Measurements from ENCODE around the gene APP.
"Not testable (repeated sequence)": the region's sequence is repeated elsewhere in the genome, so short reads cannot be mapped to it uniquely, and the experiment has no call there.

The APP gene

GRCh38 chr21:26162081-26162480 is 8.5 kb downstream of the APP start:
- no peak for DNase-seq

GRCh38 chr21:26159869-26160268 is 10.7 kb downstream of the APP start:
- DNase-seq = no peak

GRCh38 chr21:26157801-26158200 is 12.8 kb downstream of the APP start:
- no peak for DNase-seq

GRCh38 chr21:26154753-26155152 is 15.8 kb downstream of the APP start:
- no peak for DNase-seq

- DNase-seq = no peak
Observed at GRCh38 chr21:26153758-26154157, 16.8 kb downstream of the APP start.

GRCh38 chr21:26148840-26149354 is 21.7 kb downstream of the APP start:
- no peak for DNase-seq

GRCh38 chr21:26148071-26148839 is 22.3 kb downstream of the APP start:
- DNase-seq = no peak

GRCh38 chr21:26147535-26147934 is 23.0 kb downstream of the APP start:
- DNase-seq = no peak

GRCh38 chr21:26146681-26147080 is 23.9 kb downstream of the APP start:
- DNase-seq = no peak

- DNase-seq = no peak
Observed at GRCh38 chr21:26144031-26144430, 26.5 kb downstream of the APP start.

GRCh38 chr21:26142363-26142762 is 28.2 kb downstream of the APP start:
- DNase-seq = no peak

GRCh38 chr21:26140926-26141325 is 29.6 kb downstream of the APP start:
- no peak for DNase-seq

GRCh38 chr21:26140164-26140579 is 30.4 kb downstream of the APP start:
- no peak for DNase-seq

- no peak for DNase-seq
Observed at GRCh38 chr21:26138615-26139257, 31.8 kb downstream of the APP start.

- DNase-seq = no peak
Observed at GRCh38 chr21:26137379-26138060, 33.0 kb downstream of the APP start.

- no peak for DNase-seq
Observed at GRCh38 chr21:26136671-26137070, 33.9 kb downstream of the APP start.

GRCh38 chr21:26135520-26135919 is 35.0 kb downstream of the APP start:
- DNase-seq = no peak

- DNase-seq = no peak
Observed at GRCh38 chr21:26131554-26131953, 39.0 kb downstream of the APP start.

- DNase-seq = not testable (repeated sequence)
Observed at GRCh38 chr21:26131053-26131452, 39.5 kb downstream of the APP start.

GRCh38 chr21:26130249-26130881 is 40.2 kb downstream of the APP start:
- no peak for DNase-seq

- DNase-seq = no peak
Observed at GRCh38 chr21:26127918-26128317, 42.7 kb downstream of the APP start.

- no peak for DNase-seq
Observed at GRCh38 chr21:26127073-26127814, 43.3 kb downstream of the APP start.

- DNase-seq = no peak
Observed at GRCh38 chr21:26126168-26126553, 44.4 kb downstream of the APP start.

All from activated naive CD4-positive, alpha-beta T cell (primary cell).